ENCODE data around the gene INSR. TPM values are rescaled to one million over a fixed set of nuclear protein-coding genes. Genes with fewer than 3 reads are reported as not detected.
A peak's percentile ranks its signal among the peaks of the same experiment; 100 is the strongest.

The INSR gene
- total RNA-seq, 1 experiment from 2014 or later, result 13.7 TPM

GRCh38 chr19:7340959-7341837 is 47.0 kb upstream of the INSR start:
- Histone ChIP-seq H3K36me3 (ENCODE audit: low read depth, low read length) (no peaks in the 10 kb centered on the region), H3K4me2 (ENCODE audit: low read length) (peak overlapping the region; percentile 60), H3K9me2 (replicated peaks; ENCODE audit: low read length) (no peaks in the 10 kb centered on the region), H3K4me1 (ENCODE audit: insufficient read depth, low read length) (0 out of 2 replicates have a peak, but pooled peaks cover 7% of the 10 kb centered on the region), H4K20me1 (ENCODE audit: low read length) (no peaks in the 10 kb centered on the region), H2AFZ (ENCODE audit: low read length) (peak overlapping the region; percentile 85), H3K27me3 (ENCODE audit: low read length) (no peaks in the 10 kb centered on the region; the same call in 1 of the 2 replicates), H3F3A (ENCODE audit: low read length, unreplicated experiment) (no peaks in the 10 kb centered on the region), H3K9me3 (ENCODE audit: low read length) (no peaks in the 10 kb centered on the region), H3K79me2 (ENCODE audit: low read length) (no peaks in the 10 kb centered on the region), H3K4me3 (ENCODE audit: low read length) (peak overlapping the region; percentile 6; the same call in 1 of the 2 replicates), H3K27ac (ENCODE audit: low read length) (no peak overlapping the region), H3K9ac (ENCODE audit: low read length) (no peak overlapping the region)
- DNase-seq (peak; percentile 92), ATAC-seq (peak; percentile 59)
- ChIA-PET CTCF (interaction anchor here (0.5 to 1.7 kb wide), 6 partner anchors 13 to 601 kb away, joined by 3 to 11 read pairs (median 6); no protein-coding TSS in a partner anchor), POLR2A (ENCODE audit: unreplicated experiment) (no interaction called here)
- BruUV-seq (replicated peaks), result no TSS peak
- no peak for TF ChIP-seq EZH2phosphoT487 (IDR thresholded peaks at IDR 0.05; ENCODE audit: borderline replicate concordance, low read length)
- no peak for TF ChIP-seq EZH2 (IDR thresholded peaks at IDR 0.05; ENCODE audit: low read length, unreplicated experiment)
- TF ChIP-seq CTCF (conservative IDR thresholded peaks at IDR 0.05; ENCODE audit: low read depth, low read length), result peak; percentile 97
- intact Hi-C loops (cut with micrococcal nuclease), result loop anchor here (1.0 to 5.0 kb wide), 3 partner anchors 144 to 239 kb away; no protein-coding TSS in a partner anchor

DNA sequence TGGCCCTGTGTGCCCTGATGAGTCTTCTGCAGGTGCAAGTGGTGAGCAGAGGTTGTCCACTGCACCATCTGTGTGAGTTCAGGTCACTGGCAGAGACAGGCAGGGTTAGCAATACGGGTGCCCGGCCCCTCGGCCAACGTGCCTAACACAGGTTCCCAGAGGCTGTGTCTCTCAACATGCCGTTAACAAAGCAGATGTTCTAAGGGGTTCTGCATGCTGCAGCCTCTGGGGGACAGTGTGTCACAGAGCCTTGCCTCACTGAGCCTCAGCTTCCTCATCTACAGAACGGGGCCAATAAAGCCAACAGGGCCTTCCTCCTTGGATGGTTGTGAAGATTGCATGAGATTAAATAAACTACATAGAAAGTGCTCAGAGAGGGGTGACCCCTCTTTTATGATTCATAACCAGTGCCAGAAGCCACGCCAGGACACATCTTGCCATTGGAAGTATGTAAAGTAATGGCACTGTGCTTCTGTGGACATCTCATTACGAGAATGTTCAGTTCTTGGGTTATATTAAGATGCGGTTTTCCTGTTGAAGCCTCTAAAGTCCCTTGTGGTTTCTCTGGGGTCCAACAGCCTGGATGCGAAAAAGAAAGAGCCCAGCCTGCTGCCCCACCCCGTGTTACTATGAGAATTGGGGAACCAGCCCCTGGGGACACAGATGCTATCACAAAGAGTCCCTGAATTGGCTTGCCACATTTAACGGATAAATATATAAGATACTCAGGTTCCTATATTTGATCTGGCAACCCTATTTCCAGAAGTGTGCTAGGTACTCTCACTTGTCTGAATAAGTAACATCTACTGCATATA is 43.4 kb upstream of the INSR start:
- Histone ChIP-seq H2AFZ (ENCODE audit: low read length) (no peak overlapping the region), H3K4me1 (ENCODE audit: insufficient read depth, low read length) (no peaks in the 10 kb centered on the region), H3K27ac (ENCODE audit: low read length) (no peak overlapping the region), H4K20me1 (ENCODE audit: low read length) (no peaks in the 10 kb centered on the region), H3K9ac (ENCODE audit: low read length) (no peak overlapping the region), H3K9me3 (ENCODE audit: low read length) (no peaks in the 10 kb centered on the region), H3F3A (ENCODE audit: low read length, unreplicated experiment) (no peaks in the 10 kb centered on the region), H3K4me3 (ENCODE audit: low read length) (no peak overlapping the region), H3K4me2 (ENCODE audit: low read length) (no peak overlapping the region), H3K27me3 (ENCODE audit: low read length) (no peaks in the 10 kb centered on the region), H3K9me2 (replicated peaks; ENCODE audit: low read length) (no peaks in the 10 kb centered on the region), H3K79me2 (ENCODE audit: low read length) (no peaks in the 10 kb centered on the region), H3K36me3 (ENCODE audit: low read depth, low read length) (no peaks in the 10 kb centered on the region)
- BruUV-seq (replicated peaks), result no TSS peak
- ATAC-seq (no peak), DNase-seq (no peak)
- ChIA-PET POLR2A (ENCODE audit: unreplicated experiment) (no interaction called here), CTCF (no interaction called here)
- intact Hi-C loops (cut with micrococcal nuclease), result no loop called here
- TF ChIP-seq CTCF (conservative IDR thresholded peaks at IDR 0.05; ENCODE audit: low read depth, low read length) (no peak), EZH2phosphoT487 (IDR thresholded peaks at IDR 0.05; ENCODE audit: borderline replicate concordance, low read length) (no peak), EZH2 (IDR thresholded peaks at IDR 0.05; ENCODE audit: low read length, unreplicated experiment) (no peak)
